Sigmoid colon (tissue), 7 donors: ENCODE measurements around the gene KLF6. TPM values are rescaled to one million over a fixed set of nuclear protein-coding genes. Genes with fewer than 3 reads are reported as not detected.

Source experiments
- DNase-seq: peaks from one replicate; pipeline ENCODE4 v3.0.0-alpha.2; 2019
- H3K27ac ChIP-seq, 4 donors: fragments of 200-600 bp; sonication (generic); one replicate each; pipeline ENCODE4 v1.5.1; 2016 to 2019; ENCODE audit warnings: mild to moderate bottlenecking in 1 of 4
- H3K27me3 ChIP-seq, 3 donors: fragments of 200-600 bp; sonication (generic); one replicate each; pipeline ENCODE4 v1.5.1; 2019; ENCODE audit warnings: mild to moderate bottlenecking in 1 of 3
- H3K36me3 ChIP-seq, 4 donors: fragments of 200-600 bp; sonication (generic); one replicate each; pipeline ENCODE4 v1.5.1; 2016 to 2019
- H3K4me1 ChIP-seq, 4 donors: fragments of 200-600 bp; sonication (generic); one replicate each; pipeline ENCODE4 v1.5.1; 2017 to 2019
- H3K4me3 ChIP-seq, 4 donors: fragments of 200-600 bp; sonication (generic); one replicate each; pipeline ENCODE4 v1.5.1; 2017 to 2019; ENCODE audit warnings: mild to moderate bottlenecking in 2 of 4, moderate library complexity in 1 of 4
- H3K9me3 ChIP-seq, 4 donors: fragments of 200-600 bp in 3 of 4; sonication (generic) in 3 of 4; one replicate each; pipeline versions ENCODE4 v1.5.1 to v1.6.1; 2013 to 2019
- EP300 ChIP-seq, 4 donors: sonication (generic); formaldehyde crosslinking; IDR thresholded peaks; one replicate each; pipeline ENCODE4 v1.6.1; 2017; ENCODE audit warnings: antibody characterized with exemption in 4 of 4
- POLR2A ChIP-seq, 2 donors: fragments of 450-650 bp; IDR thresholded peaks; one replicate each; pipeline ENCODE4 v1.6.1; 2016; ENCODE audit warnings: antibody characterized with exemption in 2 of 2, mild to moderate bottlenecking in 2 of 2, moderate library complexity in 2 of 2
- POLR2AphosphoS5 ChIP-seq, 4 donors: sonication (generic); formaldehyde crosslinking; IDR thresholded peaks; one replicate each; pipeline ENCODE4 v1.6.1; 2017; ENCODE audit warnings: antibody characterized with exemption in 4 of 4
- WGBS, 2 donors: extraction: QIAGEN DNeasy Blood & Tissue Kit; methylation state at CpG; one replicate each; pipeline ENCODE4 v1.1.7; 2013; 5-methylcytosine and 5-hydroxymethylcytosine counted together
- intact Hi-C: fragments of 100-400 bp; cut with DNase I; formaldehyde crosslinking; loops from one replicate; pipeline ENCODE4 v1.15.1; 2023
- polyA plus RNA-seq, 3 donors: library from polyadenylated mRNA; stranded (reverse); fragments of 200-250 nt; gene quantifications; one replicate each; pipeline ENCODE4 v1.2.3, GENCODE V29; 2013
- total RNA-seq, 4 donors: library from RNA; depleted of rRNA; stranded (reverse); fragments of >200 nt; gene quantifications; one replicate each; pipeline ENCODE4 v1.1.0, GENCODE V29; 2016
- TF ChIP-seq, protein P1 (sequence below), 4 experiments: fragments of 450-650 bp in 3 of 4; fragments of 200-600 bp in 1 of 4; IDR thresholded peaks; one replicate each; pipeline ENCODE4 v1.5.1; 2016 to 2019; ENCODE audit warnings: antibody characterized with exemption in 4 of 4, mild to moderate bottlenecking in 3 of 4, moderate library complexity in 2 of 4
- donor health status: healthy with polysubstance abuse.
- donor health status: Bipolar disorder and iron deficiency.
- donor health status: healthy.

The KLF6 gene
- total and polyA plus RNA-seq, 7 donors = 50.3 to 137 (median 91.6) TPM

DNA sequence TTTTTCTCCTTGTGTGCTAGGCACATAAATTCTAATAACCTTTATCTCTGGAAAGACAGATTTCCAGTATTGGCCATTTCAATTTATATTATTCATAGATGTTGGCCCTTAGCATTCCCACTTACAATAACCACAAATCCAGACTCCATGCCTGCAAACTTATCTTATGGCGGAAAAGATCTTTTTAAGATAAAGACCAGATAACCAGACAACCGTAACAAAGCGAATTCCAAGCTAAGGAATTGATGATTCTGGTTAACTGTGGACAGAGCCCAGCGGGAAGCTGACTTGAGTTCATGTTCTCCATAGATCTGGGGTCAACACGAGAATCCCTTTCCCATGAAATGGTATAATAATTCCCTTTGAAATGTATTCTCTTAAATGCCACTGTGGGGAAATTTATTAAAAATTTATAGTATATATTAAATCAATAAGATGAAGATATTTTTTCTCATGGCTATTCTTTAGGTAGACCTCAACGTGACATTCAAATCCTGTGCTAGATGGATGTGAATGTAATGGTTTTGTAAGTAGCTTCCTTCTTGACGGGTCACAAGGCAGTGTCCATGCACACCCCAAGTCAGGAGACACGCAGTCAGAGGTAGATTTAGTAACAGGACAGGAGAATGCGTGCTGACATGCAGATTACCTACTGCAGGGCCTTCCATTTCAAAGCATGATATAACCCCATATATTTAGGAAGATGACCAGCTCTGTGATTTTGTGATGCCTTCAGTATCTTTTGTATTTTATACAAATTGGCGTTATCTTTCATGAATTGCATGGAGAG, 37.7 kb upstream of the KLF6 start:
- DNase-seq = no peak
- H3K36me3 ChIP-seq = no peaks in the 10 kb centered on the region
- TF ChIP-seq EP300 (IDR thresholded peaks at IDR 0.05) (no peak), POLR2AphosphoS5 (IDR thresholded peaks at IDR 0.05) (no peak), POLR2A (IDR thresholded peaks at IDR 0.05) (no peak)
- TF ChIP-seq, protein P1, sequence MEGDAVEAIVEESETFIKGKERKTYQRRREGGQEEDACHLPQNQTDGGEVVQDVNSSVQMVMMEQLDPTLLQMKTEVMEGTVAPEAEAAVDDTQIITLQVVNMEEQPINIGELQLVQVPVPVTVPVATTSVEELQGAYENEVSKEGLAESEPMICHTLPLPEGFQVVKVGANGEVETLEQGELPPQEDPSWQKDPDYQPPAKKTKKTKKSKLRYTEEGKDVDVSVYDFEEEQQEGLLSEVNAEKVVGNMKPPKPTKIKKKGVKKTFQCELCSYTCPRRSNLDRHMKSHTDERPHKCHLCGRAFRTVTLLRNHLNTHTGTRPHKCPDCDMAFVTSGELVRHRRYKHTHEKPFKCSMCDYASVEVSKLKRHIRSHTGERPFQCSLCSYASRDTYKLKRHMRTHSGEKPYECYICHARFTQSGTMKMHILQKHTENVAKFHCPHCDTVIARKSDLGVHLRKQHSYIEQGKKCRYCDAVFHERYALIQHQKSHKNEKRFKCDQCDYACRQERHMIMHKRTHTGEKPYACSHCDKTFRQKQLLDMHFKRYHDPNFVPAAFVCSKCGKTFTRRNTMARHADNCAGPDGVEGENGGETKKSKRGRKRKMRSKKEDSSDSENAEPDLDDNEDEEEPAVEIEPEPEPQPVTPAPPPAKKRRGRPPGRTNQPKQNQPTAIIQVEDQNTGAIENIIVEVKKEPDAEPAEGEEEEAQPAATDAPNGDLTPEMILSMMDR (IDR thresholded peaks at IDR 0.05) = no peak
- no peak overlapping the region for H3K4me3 ChIP-seq
- H3K9me3 ChIP-seq = no peaks in the 10 kb centered on the region
- H3K27me3 ChIP-seq = no peaks in the 10 kb centered on the region
- no peak overlapping the region for H3K27ac ChIP-seq
- intact Hi-C loops = no loop called here
- WGBS, 2 donors = 97 to 98% methylated on average over 10 of the region's 10 CpGs
- no peaks in the 10 kb centered on the region for H3K4me1 ChIP-seq

DNA sequence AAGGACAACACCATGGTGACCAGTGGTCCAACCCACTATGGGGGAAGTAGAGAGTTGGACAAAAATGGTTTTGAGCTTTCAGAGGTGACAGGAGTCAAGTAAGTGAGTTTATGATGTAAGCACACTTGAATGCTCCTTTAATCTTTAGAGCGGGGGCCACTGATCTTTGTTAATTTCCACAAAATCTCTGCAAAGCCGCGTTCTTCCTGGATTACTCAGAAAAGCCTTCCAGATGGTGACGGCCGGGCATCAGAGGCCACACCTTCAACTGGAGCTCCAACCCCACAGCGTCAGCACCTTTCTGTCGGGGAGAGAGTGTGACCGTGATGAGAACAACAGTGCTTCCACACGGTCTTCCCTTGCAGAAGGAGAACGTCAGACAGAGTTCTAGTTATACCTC, 35.2 kb upstream of the KLF6 start:
- no peaks in the 10 kb centered on the region for H3K4me1 ChIP-seq
- H3K27me3 ChIP-seq = no peaks in the 10 kb centered on the region
- H3K9me3 ChIP-seq = no peaks in the 10 kb centered on the region
- no peak overlapping the region for H3K4me3 ChIP-seq
- intact Hi-C loops = no loop called here
- DNase-seq = no peak
- 91 to 93% methylated on average over 10 of the region's 10 CpGs for WGBS, 2 donors
- TF ChIP-seq, protein P1 (IDR thresholded peaks at IDR 0.05) = no peak
- TF ChIP-seq EP300 (IDR thresholded peaks at IDR 0.05) (no peak), POLR2AphosphoS5 (IDR thresholded peaks at IDR 0.05) (no peak), POLR2A (IDR thresholded peaks at IDR 0.05) (no peak)
- no peaks in the 10 kb centered on the region for H3K36me3 ChIP-seq
- H3K27ac ChIP-seq = no peak overlapping the region

DNA sequence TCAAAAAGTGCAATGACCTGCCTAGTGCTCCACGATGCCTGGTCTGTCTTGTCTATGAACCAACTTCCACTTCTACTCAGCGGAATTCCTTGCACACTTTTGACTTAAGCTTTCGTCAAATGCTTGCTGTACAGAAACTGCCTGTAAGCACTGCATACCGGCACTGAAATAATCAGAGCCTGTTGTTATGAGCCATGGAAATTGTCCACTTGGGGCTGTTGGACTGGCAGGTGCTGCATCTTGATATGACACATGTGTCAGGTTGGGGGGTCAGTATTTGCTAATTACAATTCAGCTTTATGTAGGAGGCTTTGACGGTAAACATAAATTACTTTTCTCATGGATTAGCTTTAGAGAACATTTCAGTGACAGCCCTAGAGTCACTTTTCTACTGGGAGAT, 32.0 kb upstream of the KLF6 start:
- H3K36me3 ChIP-seq = no peaks in the 10 kb centered on the region
- 93 to 97% methylated on average over 5 of the region's 5 CpGs for WGBS, 2 donors
- peaks cover 0 to 1% (median under 1%) of the 10 kb centered on the region in 4 donors for H3K4me1 ChIP-seq
- intact Hi-C loops = no loop called here
- H3K4me3 ChIP-seq = no peak overlapping the region
- no peak for DNase-seq
- no peaks in the 10 kb centered on the region for H3K9me3 ChIP-seq
- no peaks in the 10 kb centered on the region for H3K27me3 ChIP-seq
- H3K27ac ChIP-seq = no peak overlapping the region
- TF ChIP-seq, protein P1 (IDR thresholded peaks at IDR 0.05) = no peak
- TF ChIP-seq POLR2AphosphoS5 (IDR thresholded peaks at IDR 0.05) (no peak), POLR2A (IDR thresholded peaks at IDR 0.05) (no peak), EP300 (IDR thresholded peaks at IDR 0.05) (no peak)

DNA sequence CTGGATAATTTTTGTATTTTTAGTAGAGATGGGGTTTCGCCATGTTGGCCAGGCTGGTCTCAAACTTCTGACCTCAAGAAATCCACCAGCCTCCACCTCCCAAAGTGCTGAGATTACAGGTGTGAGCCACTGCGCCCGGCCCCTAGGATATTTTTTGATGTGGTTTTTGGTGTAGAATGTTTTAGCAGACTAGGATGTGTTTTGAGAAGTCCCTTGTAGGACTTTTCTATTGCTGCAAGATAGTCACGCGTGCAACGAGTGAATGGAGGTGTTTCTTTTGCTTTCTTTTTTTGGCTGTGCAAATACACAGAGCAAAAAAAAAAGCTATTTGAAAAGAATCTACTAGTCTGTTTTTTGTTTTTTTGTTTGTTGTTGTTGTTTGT, 29.8 kb upstream of the KLF6 start:
- intact Hi-C loops = no loop called here

More for the DNA sequence above, 29.8 kb upstream of the KLF6 start:
- no peak overlapping the region for H3K4me3 ChIP-seq
- no peak overlapping the region for H3K27ac ChIP-seq
- WGBS, 2 donors = 87 to 95% methylated on average over 6 of the region's 6 CpGs
- DNase-seq = no peak
- TF ChIP-seq EP300 (IDR thresholded peaks at IDR 0.05) (no peak), POLR2AphosphoS5 (IDR thresholded peaks at IDR 0.05) (no peak), POLR2A (IDR thresholded peaks at IDR 0.05) (no peak)
- TF ChIP-seq, protein P1 (IDR thresholded peaks at IDR 0.05) = no peak
- H3K4me1 ChIP-seq = peaks cover 0 to 23% (median 17%) of the 10 kb centered on the region in 4 donors
- H3K27me3 ChIP-seq = no peaks in the 10 kb centered on the region
- H3K9me3 ChIP-seq = no peaks in the 10 kb centered on the region
- H3K36me3 ChIP-seq = no peaks in the 10 kb centered on the region
